Measurements from ENCODE around the gene STARD7.
A peak's percentile ranks its signal among the peaks of the same experiment; 100 is the strongest.

STARD7 gene

GRCh38 chr2:96239745-96240264 is 31.2 kb upstream of the STARD7 start:
- no peak overlapping the region for H3K27ac ChIP-seq
- DNase-seq: no peak
- H3K9me3 ChIP-seq (ENCODE audit: severe bottlenecking): no peaks in the 10 kb centered on the region

GRCh38 chr2:96239091-96239490 is 30.5 kb upstream of the STARD7 start:
- no peak for DNase-seq
- TF ChIP-seq CTCF (IDR thresholded peaks at IDR 0.05; ENCODE audit: low read depth, low read length): no peak
- Histone ChIP-seq H3K27me3 (ENCODE audit: insufficient read depth, low read depth, severe bottlenecking) (no peaks in the 10 kb centered on the region), H3K4me3 (ENCODE audit: low read depth, low read length) (no peak overlapping the region), H3K9me3 (ENCODE audit: severe bottlenecking) (no peaks in the 10 kb centered on the region), H3K27ac (no peak overlapping the region), H3K36me3 (no peaks in the 10 kb centered on the region; the same call in 1 of the 2 replicates)

More at GRCh38 chr2:96239745-96240264, 31.2 kb upstream of the STARD7 start:
- no peaks in the 10 kb centered on the region; the same call in 1 of the 2 replicates for H3K36me3 ChIP-seq
- H3K27me3 ChIP-seq (ENCODE audit: insufficient read depth, low read depth, severe bottlenecking): no peaks in the 10 kb centered on the region
- TF ChIP-seq CTCF (IDR thresholded peaks at IDR 0.05; ENCODE audit: low read depth, low read length): no peak
- H3K4me3 ChIP-seq (ENCODE audit: low read depth, low read length): no peak overlapping the region

- no peak overlapping the region for H3K4me3 ChIP-seq (ENCODE audit: low read depth, low read length)
- H3K27me3 ChIP-seq (ENCODE audit: insufficient read depth, low read depth, severe bottlenecking): no peaks in the 10 kb centered on the region
- TF ChIP-seq CTCF (IDR thresholded peaks at IDR 0.05; ENCODE audit: low read depth, low read length): no peak
- DNase-seq: no peak
- no peaks in the 10 kb centered on the region for H3K9me3 ChIP-seq (ENCODE audit: severe bottlenecking)
- no peak overlapping the region for H3K27ac ChIP-seq
- H3K36me3 ChIP-seq: no peaks in the 10 kb centered on the region; the same call in 1 of the 2 replicates
Measured at GRCh38 chr2:96238266-96238665, 29.6 kb upstream of the STARD7 start.

- H3K9me3 ChIP-seq (ENCODE audit: severe bottlenecking): no peaks in the 10 kb centered on the region
- no peak overlapping the region for H3K27ac ChIP-seq
- no peak for TF ChIP-seq CTCF (IDR thresholded peaks at IDR 0.05; ENCODE audit: low read depth, low read length)
- H3K27me3 ChIP-seq (ENCODE audit: insufficient read depth, low read depth, severe bottlenecking): no peaks in the 10 kb centered on the region
- no peak overlapping the region for H3K4me3 ChIP-seq (ENCODE audit: low read depth, low read length)
- no peak for DNase-seq
- H3K36me3 ChIP-seq: no peaks in the 10 kb centered on the region; the same call in 1 of the 2 replicates
Measured at GRCh38 chr2:96236882-96237281, 28.3 kb upstream of the STARD7 start.

GRCh38 chr2:96233880-96234316 is 25.3 kb upstream of the STARD7 start:
- peak; percentile 23; the same call in 1 of the 2 replicates for TF ChIP-seq CTCF (IDR thresholded peaks at IDR 0.05; ENCODE audit: low read depth, low read length)
- H3K4me3 ChIP-seq (ENCODE audit: low read depth, low read length): no peak overlapping the region
- H3K27me3 ChIP-seq (ENCODE audit: insufficient read depth, low read depth, severe bottlenecking): no peaks in the 10 kb centered on the region
- no peaks in the 10 kb centered on the region for H3K9me3 ChIP-seq (ENCODE audit: severe bottlenecking)
- no peak overlapping the region for H3K27ac ChIP-seq
- no peak for DNase-seq
- H3K36me3 ChIP-seq: no peaks in the 10 kb centered on the region

- H3K27ac ChIP-seq: no peak overlapping the region
- no peak for TF ChIP-seq CTCF (IDR thresholded peaks at IDR 0.05; ENCODE audit: low read depth, low read length)
- H3K27me3 ChIP-seq (ENCODE audit: insufficient read depth, low read depth, severe bottlenecking): no peaks in the 10 kb centered on the region
- no peaks in the 10 kb centered on the region for H3K9me3 ChIP-seq (ENCODE audit: severe bottlenecking)
- H3K4me3 ChIP-seq (ENCODE audit: low read depth, low read length): no peak overlapping the region
- DNase-seq: no peak
- no peaks in the 10 kb centered on the region for H3K36me3 ChIP-seq
Measured at GRCh38 chr2:96233436-96233835, 24.8 kb upstream of the STARD7 start.

All from WERI-Rb-1 (cell line).